CD14-positive monocyte (primary cell): ENCODE results near the gene MFNG. TPM values are rescaled to one million over a fixed set of nuclear protein-coding genes. Genes with fewer than 3 reads are reported as not detected.

Experiments used
- DNase-seq, 3 donors: peaks; one replicate each; pipeline ENCODE4 v3.0.0-alpha.2; 2011 to 2022
- H2AFZ ChIP-seq: 2 replicates; pipeline ENCODE4 v1.6.0; 2012; ENCODE audit warnings: mild to moderate bottlenecking, low read depth, low read length, inconsistent platforms; ENCODE audit not compliant: insufficient read depth, poor library complexity, severe bottlenecking
- H3K27ac ChIP-seq, 2 donors: 1 replicate in 1 of 2; 2 replicates in 1 of 2; pipeline ENCODE4 v1.5.1; 2012 to 2013; ENCODE audit warnings: low read length in 2 of 2, control low read depth in 1 of 2, inconsistent platforms in 1 of 2, low read depth in 1 of 2, mild to moderate bottlenecking in 1 of 2
- H3K27me3 ChIP-seq, 2 donors: one replicate each; pipeline versions ENCODE4 v1.6.0 to v1.6.1; 2011 to 2013; ENCODE audit warnings: low read length in 2 of 2; ENCODE audit not compliant: control insufficient read depth in 2 of 2, insufficient read depth in 2 of 2
- H3K36me3 ChIP-seq, 2 donors: replicated peaks in 1 of 2; 1 replicate in 1 of 2; 2 replicates in 1 of 2; pipeline versions ENCODE4 v1.5.1 to v1.6.1; 2012 to 2013; ENCODE audit warnings: low read length in 2 of 2, control low read depth in 1 of 2, inconsistent platforms in 1 of 2, mild to moderate bottlenecking in 1 of 2; ENCODE audit not compliant: insufficient read depth in 2 of 2, control insufficient read depth in 1 of 2
- H3K4me1 ChIP-seq, 2 donors: 1 replicate in 1 of 2; 2 replicates in 1 of 2; pipeline versions ENCODE4 v1.5.1 to v1.6.1; 2012 to 2013; ENCODE audit warnings: low read length in 2 of 2, control low read depth in 1 of 2, inconsistent platforms in 1 of 2, mild to moderate bottlenecking in 1 of 2, moderate library complexity in 1 of 2; ENCODE audit not compliant: insufficient read depth in 2 of 2, control insufficient read depth in 1 of 2
- H3K4me2 ChIP-seq: replicated peaks from 2 replicates; pipeline ENCODE3; 2012; ENCODE audit warnings: low read length, moderate library complexity, mild to moderate bottlenecking; ENCODE audit not compliant: poor library complexity, severe bottlenecking; ENCODE audit errors: extremely low read depth
- H3K4me3 ChIP-seq, 3 experiments: fragments of 200-600 bp in 1 of 3; sonication (generic) in 1 of 3; replicated peaks in 1 of 3; 1 replicate in 2 of 3; 2 replicates in 1 of 3; pipeline ENCODE4 v1.5.1; 2011 to 2013; ENCODE audit warnings: low read length in 3 of 3, mild to moderate bottlenecking in 3 of 3, control low read depth in 2 of 3, low read depth in 2 of 3, inconsistent platforms in 1 of 3, moderate library complexity in 1 of 3
- H3K79me2 ChIP-seq: 2 replicates; pipeline ENCODE4 v1.6.0; 2012; ENCODE audit warnings: mild to moderate bottlenecking, control low read depth, inconsistent platforms, low read length, moderate library complexity; ENCODE audit not compliant: insufficient read depth
- H3K9ac ChIP-seq: 2 replicates; pipeline ENCODE4 v1.6.0; 2017; ENCODE audit warnings: low read length, mild to moderate bottlenecking; ENCODE audit not compliant: insufficient read depth, poor library complexity, severe bottlenecking
- H3K9me3 ChIP-seq, 2 donors: replicated peaks in 1 of 2; 1 replicate in 1 of 2; 2 replicates in 1 of 2; pipeline versions ENCODE4 v1.5.1 to v1.6.1; 2012 to 2013; ENCODE audit warnings: low read length in 2 of 2, control low read depth in 1 of 2; ENCODE audit not compliant: control insufficient read depth in 1 of 2, insufficient read depth in 1 of 2
- H4K20me1 ChIP-seq: 2 replicates; pipeline ENCODE4 v1.6.0; 2012; ENCODE audit warnings: mild to moderate bottlenecking, low read length, control low read depth, moderate library complexity; ENCODE audit not compliant: insufficient read depth
- H3K27ac Mint-ChIP-seq, 7 donors: one replicate each; pipeline ENCODE4 v1.8.0; 2020; ENCODE audit warnings: mild to moderate bottlenecking in 7 of 7, mixed read lengths in 7 of 7, moderate library complexity in 6 of 7, inconsistent platforms in 2 of 7
- H3K27me3 Mint-ChIP-seq, 3 donors: one replicate each; pipeline ENCODE4 v1.8.0; 2021 to 2022; ENCODE audit warnings: low read depth in 3 of 3, mild to moderate bottlenecking in 3 of 3, mixed read lengths in 3 of 3, moderate library complexity in 3 of 3, inconsistent platforms in 1 of 3
- H3K36me3 Mint-ChIP-seq, 2 donors: one replicate each; pipeline ENCODE4 v1.8.0; 2020; ENCODE audit warnings: mixed read lengths in 2 of 2, inconsistent platforms in 1 of 2, mild to moderate bottlenecking in 1 of 2
- H3K4me1 Mint-ChIP-seq: one replicate; pipeline ENCODE4 v1.8.0; 2020; ENCODE audit warnings: mild to moderate bottlenecking, mixed read lengths
- H3K4me3 Mint-ChIP-seq, 2 donors: one replicate each; pipeline ENCODE4 v1.8.0; 2020; ENCODE audit warnings: mild to moderate bottlenecking in 2 of 2, mixed read lengths in 2 of 2, moderate library complexity in 1 of 2
- H3K9me3 Mint-ChIP-seq, 7 donors: one replicate each; pipeline ENCODE4 v1.8.0; 2020 to 2022; ENCODE audit warnings: mixed read lengths in 7 of 7, mild to moderate bottlenecking in 6 of 7, moderate library complexity in 6 of 7, inconsistent platforms in 2 of 7
- WGBS: methylation state at CpG from one replicate; pipeline ENCODE4 v1.1.5; 2013; ENCODE audit warnings: missing lambda C conversion rate; ENCODE audit not compliant: insufficient coverage; 5-methylcytosine and 5-hydroxymethylcytosine counted together
- intact Hi-C, 2 donors: fragments of 100-400 bp; cut with micrococcal nuclease; formaldehyde crosslinking; loops; one replicate each; pipeline versions ENCODE4 v1.15.0 to v1.15.1; 2023
- polyA minus RNA-seq: library from RNA; depleted of rRNA, polyadenylated mRNA; stranded (reverse); fragments of >200 nt; gene quantifications from 2 replicates; pipeline ENCODE4 v1.2.3, GENCODE V29; 2012
- polyA plus RNA-seq, 3 donors: library from polyadenylated mRNA; depleted of rRNA in 1 of 3; unstranded in 2 of 3; stranded (reverse) in 1 of 3; fragments of 300-500 nt in 2 of 3; fragments of >200 nt in 1 of 3; fragmentation: Illumina TruSeq in 2 of 3; gene quantifications; 1 replicate in 2 of 3; 2 replicates in 1 of 3; pipeline ENCODE4 v1.2.3, GENCODE V29; 2012 to 2021
- total RNA-seq, 12 experiments: library from RNA in 1 of 12; stranded (reverse) in 1 of 12; fragments of 120-200 nt in 1 of 12; gene quantifications; one replicate each; pipeline ENCODE4 v1.2.4 and lab custom pipeline; 2013 to 2026; ENCODE audit warnings: mixed read lengths in 6 of 12, inconsistent platforms in 1 of 12
- TF ChIP-seq, protein P1 (sequence below): fragments of 200-600 bp; IDR thresholded peaks from one replicate; pipeline ENCODE4 v1.8.0; 2022; ENCODE audit warnings: antibody characterized with exemption, mild to moderate bottlenecking

The MFNG gene
- 76.1 TPM for total RNA-seq (2013)
- polyA plus RNA-seq: 100 to 1,000 TPM in 2 of 3 donors, 10 to 100 TPM in 1; 84.1 to 196 (median 181) TPM
- polyA minus RNA-seq: 42.7 and 80.1 TPM in 2 replicates
- total RNA-seq (lab: John Stamatoyannopoulos, UW): 3.4 to 86.8 (median 70.2) reads per million in 11 experiments

DNA sequence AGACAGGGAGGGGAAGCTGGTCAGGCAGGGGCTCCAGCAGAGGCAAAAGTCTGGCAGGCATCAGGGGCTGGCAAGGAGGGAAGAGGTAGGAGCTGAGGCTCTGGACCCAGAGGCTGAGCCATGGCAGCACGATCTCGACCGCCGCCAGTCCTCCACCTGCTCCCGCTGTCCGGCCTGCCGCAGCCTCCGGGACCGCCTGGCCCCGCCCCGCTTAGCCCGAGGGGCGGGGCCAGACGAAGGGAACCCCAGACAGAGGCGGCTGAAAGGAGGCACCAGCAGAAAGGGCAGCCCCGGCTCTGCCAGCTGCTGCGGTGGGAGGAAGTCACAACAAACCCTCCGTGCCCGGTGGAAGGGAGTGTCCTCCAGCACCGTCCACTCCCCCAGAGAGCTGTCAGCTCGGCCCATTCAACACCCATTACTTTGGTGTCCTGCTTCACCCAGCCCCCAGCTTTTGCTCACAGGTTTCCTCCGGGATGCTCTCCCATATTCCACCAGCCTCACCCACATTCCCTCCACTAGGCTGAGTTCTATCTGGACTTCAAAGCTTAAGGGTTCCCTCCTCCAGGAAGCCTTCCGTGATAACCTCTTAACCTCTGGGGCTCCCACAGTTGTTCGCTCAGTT is at the start of gene MFNG:
TSS of gene MFNG (minus strand) at position 161 of the 622 bp plus-strand sequence. CDS start 207 bp downstream, outside the sequence.
- 3% methylated on average over 24 of the region's 24 CpGs for WGBS
- peak within 1 kb of the TSS; percentile 75 to 97 (median 86) for H3K4me3 ChIP-seq
- peak within 1 kb of the TSS; percentile 77 for H2AFZ ChIP-seq
- peaks cover 57% of the 10 kb centered on the region for H3K79me2 ChIP-seq
- Mint-ChIP-seq H3K27ac (peak within 1 kb of the TSS; percentile 94 to 96 (median 95)), H3K27me3 (peaks cover 2 to 6% (median 4%) of the 10 kb centered on the region in 3 donors), H3K9me3 (no peaks in the 10 kb centered on the region), H3K4me3 (peak within 1 kb of the TSS; percentile 83 to 97), H3K36me3 (peaks cover 16 to 20% of the 10 kb centered on the region in 2 donors), H3K4me1 (peaks cover 49% of the 10 kb centered on the region)
- peaks cover 35 to 56% of the 10 kb centered on the region in 2 donors for H3K4me1 ChIP-seq
- peaks cover 35% of the 10 kb centered on the region for H4K20me1 ChIP-seq
- H3K36me3 ChIP-seq: peaks cover 2 to 15% of the 10 kb centered on the region in 2 donors
- TF ChIP-seq, protein P1, sequence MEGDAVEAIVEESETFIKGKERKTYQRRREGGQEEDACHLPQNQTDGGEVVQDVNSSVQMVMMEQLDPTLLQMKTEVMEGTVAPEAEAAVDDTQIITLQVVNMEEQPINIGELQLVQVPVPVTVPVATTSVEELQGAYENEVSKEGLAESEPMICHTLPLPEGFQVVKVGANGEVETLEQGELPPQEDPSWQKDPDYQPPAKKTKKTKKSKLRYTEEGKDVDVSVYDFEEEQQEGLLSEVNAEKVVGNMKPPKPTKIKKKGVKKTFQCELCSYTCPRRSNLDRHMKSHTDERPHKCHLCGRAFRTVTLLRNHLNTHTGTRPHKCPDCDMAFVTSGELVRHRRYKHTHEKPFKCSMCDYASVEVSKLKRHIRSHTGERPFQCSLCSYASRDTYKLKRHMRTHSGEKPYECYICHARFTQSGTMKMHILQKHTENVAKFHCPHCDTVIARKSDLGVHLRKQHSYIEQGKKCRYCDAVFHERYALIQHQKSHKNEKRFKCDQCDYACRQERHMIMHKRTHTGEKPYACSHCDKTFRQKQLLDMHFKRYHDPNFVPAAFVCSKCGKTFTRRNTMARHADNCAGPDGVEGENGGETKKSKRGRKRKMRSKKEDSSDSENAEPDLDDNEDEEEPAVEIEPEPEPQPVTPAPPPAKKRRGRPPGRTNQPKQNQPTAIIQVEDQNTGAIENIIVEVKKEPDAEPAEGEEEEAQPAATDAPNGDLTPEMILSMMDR: no peak
- H3K27me3 ChIP-seq: no peaks in the 10 kb centered on the region
- no peaks in the 10 kb centered on the region for H3K9me3 ChIP-seq
- H3K4me2 ChIP-seq: peak within 1 kb of the TSS; percentile 100
- intact Hi-C loops: no loop called here
- peak within 1 kb of the TSS; percentile 88 to 93 for H3K27ac ChIP-seq
- peak within 1 kb of the TSS; percentile 87 for H3K9ac ChIP-seq
- DNase-seq: peak; percentile 89 to 93 (median 89)

DNA sequence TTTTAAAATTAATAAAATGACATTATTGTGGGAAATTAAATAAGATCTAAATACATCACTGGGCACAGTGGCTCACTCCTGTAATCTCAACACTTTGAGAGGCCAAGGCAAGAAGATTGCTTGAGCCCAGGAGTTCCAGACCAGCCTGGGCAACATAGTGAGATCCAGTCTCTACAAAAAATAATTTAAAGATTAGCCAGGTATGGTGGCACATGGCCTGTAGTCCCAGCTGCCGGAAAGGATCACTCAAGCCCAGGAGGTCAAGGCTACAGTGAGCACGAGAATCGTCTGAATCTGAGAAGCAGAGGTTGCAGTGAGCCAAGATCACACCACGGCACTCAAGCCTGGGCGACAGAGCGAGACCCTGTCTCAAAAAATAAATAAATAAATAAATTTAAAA is 49.0 kb upstream of the MFNG start:
- Mint-ChIP-seq H3K9me3 (peaks cover 0 to 2% (median 0%) of the 10 kb centered on the region in 7 donors), H3K36me3 (no peaks in the 10 kb centered on the region), H3K4me1 (peaks cover 34% of the 10 kb centered on the region), H3K4me3 (no peak overlapping the region), H3K27me3 (peaks cover under 1 to 2% (median 1%) of the 10 kb centered on the region in 3 donors), H3K27ac (no peak overlapping the region)
- DNase-seq: no peak
- WGBS: 100% methylated on average over 3 of the region's 6 CpGs
- Histone ChIP-seq H3K36me3 (no peaks in the 10 kb centered on the region), H3K4me2 (no peak overlapping the region), H3K79me2 (no peaks in the 10 kb centered on the region), H3K27ac (no peak overlapping the region), H4K20me1 (no peaks in the 10 kb centered on the region), H3K4me3 (no peak overlapping the region), H3K27me3 (no peaks in the 10 kb centered on the region), H3K9ac (no peak overlapping the region), H3K9me3 (no peaks in the 10 kb centered on the region), H3K4me1 (peaks cover 23 to 39% of the 10 kb centered on the region in 2 donors), H2AFZ (no peak overlapping the region)
- TF ChIP-seq, protein P1: no peak
- intact Hi-C loops: loop anchor here in 1 of 2 donors (5.0 kb wide), 1 partner anchor 327 kb away; no protein-coding TSS in a partner anchor
